ENCODE measurements around the gene PLCG2.
"Not testable (repeated sequence)": the region's sequence is repeated elsewhere in the genome, so short reads cannot be mapped to it uniquely, and the experiment has no call there.

PLCG2 gene

DNA sequence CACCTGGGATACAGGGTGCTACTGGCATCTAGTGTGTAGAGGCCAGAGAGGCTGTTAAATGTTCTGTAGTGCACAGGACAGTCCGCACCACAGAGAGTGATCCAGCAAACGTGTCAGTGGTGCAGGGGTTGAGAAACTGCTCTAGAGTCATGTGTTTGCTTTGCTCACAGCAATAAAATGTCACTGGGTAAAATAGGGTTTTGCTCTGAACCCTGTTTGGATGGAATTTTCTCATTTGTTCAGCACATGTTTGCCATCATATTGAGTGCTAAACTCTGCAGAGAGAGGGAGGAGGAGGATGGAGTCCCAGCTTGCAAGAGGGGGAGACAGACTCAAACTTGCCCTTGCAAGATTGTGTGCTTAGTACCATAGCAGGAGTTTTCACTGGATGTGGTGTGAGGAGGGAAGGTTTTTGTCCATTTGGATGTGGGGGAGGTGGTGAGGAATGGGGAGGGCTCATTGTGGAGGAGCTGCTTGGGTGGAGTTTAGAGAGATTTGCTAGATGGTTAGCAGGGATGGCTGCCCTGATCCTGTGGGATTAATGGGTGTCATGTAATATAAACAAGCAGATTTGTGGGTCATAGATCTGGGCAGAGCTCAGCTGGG is 11.8 kb downstream of the PLCG2 start:
- no peak overlapping the region for H3K4me3 ChIP-seq (ENCODE audit: low read depth, low read length)
- no peaks in the 10 kb centered on the region for H3K27me3 ChIP-seq (ENCODE audit: control insufficient read depth, insufficient read depth, low read length)
- no peaks in the 10 kb centered on the region; the same call in 1 of the 2 replicates for H3K4me1 ChIP-seq (ENCODE audit: control insufficient read depth, insufficient read depth, low read length)
- no peaks in the 10 kb centered on the region for H3K36me3 ChIP-seq (ENCODE audit: control insufficient read depth, insufficient read depth, low read length)
- no peak overlapping the region for H3K27ac ChIP-seq (ENCODE audit: low read depth, low read length)
- H3K9ac ChIP-seq (ENCODE audit: low read depth, low read length), result no peak overlapping the region
- H3K9me3 ChIP-seq (ENCODE audit: control insufficient read depth, insufficient read depth, low read length), result no peaks in the 10 kb centered on the region

GRCh38 chr16:81792828-81793227 is 13.7 kb downstream of the PLCG2 start:
- H3K27ac ChIP-seq (ENCODE audit: low read depth, low read length), result no peak overlapping the region
- H3K36me3 ChIP-seq (ENCODE audit: control insufficient read depth, insufficient read depth, low read length), result no peaks in the 10 kb centered on the region
- no peak overlapping the region for H3K4me3 ChIP-seq (ENCODE audit: low read depth, low read length)
- no peaks in the 10 kb centered on the region for H3K27me3 ChIP-seq (ENCODE audit: control insufficient read depth, insufficient read depth, low read length)
- H3K9ac ChIP-seq (ENCODE audit: low read depth, low read length), result no peak overlapping the region
- no peaks in the 10 kb centered on the region for H3K4me1 ChIP-seq (ENCODE audit: control insufficient read depth, insufficient read depth, low read length)
- no peaks in the 10 kb centered on the region for H3K9me3 ChIP-seq (ENCODE audit: control insufficient read depth, insufficient read depth, low read length)

GRCh38 chr16:81795193-81795592 is 16.1 kb downstream of the PLCG2 start:
- no peaks in the 10 kb centered on the region for H3K36me3 ChIP-seq (ENCODE audit: control insufficient read depth, insufficient read depth, low read length)
- H3K9ac ChIP-seq (ENCODE audit: low read depth, low read length), result no peak overlapping the region
- H3K27me3 ChIP-seq (ENCODE audit: control insufficient read depth, insufficient read depth, low read length), result no peaks in the 10 kb centered on the region
- H3K9me3 ChIP-seq (ENCODE audit: control insufficient read depth, insufficient read depth, low read length), result no peaks in the 10 kb centered on the region
- H3K27ac ChIP-seq (ENCODE audit: low read depth, low read length), result no peak overlapping the region
- H3K4me1 ChIP-seq (ENCODE audit: control insufficient read depth, insufficient read depth, low read length), result no peaks in the 10 kb centered on the region; the same call in 1 of the 2 replicates
- H3K4me3 ChIP-seq (ENCODE audit: low read depth, low read length), result no peak overlapping the region

GRCh38 chr16:81796035-81796434 is 16.9 kb downstream of the PLCG2 start:
- no peak overlapping the region for H3K9ac ChIP-seq (ENCODE audit: low read depth, low read length)
- H3K4me3 ChIP-seq (ENCODE audit: low read depth, low read length), result no peak overlapping the region
- no peaks in the 10 kb centered on the region for H3K9me3 ChIP-seq (ENCODE audit: control insufficient read depth, insufficient read depth, low read length)
- no peak overlapping the region for H3K27ac ChIP-seq (ENCODE audit: low read depth, low read length)
- no peaks in the 10 kb centered on the region; the same call in 1 of the 2 replicates for H3K4me1 ChIP-seq (ENCODE audit: control insufficient read depth, insufficient read depth, low read length)
- H3K36me3 ChIP-seq (ENCODE audit: control insufficient read depth, insufficient read depth, low read length), result no peaks in the 10 kb centered on the region
- H3K27me3 ChIP-seq (ENCODE audit: control insufficient read depth, insufficient read depth, low read length), result no peaks in the 10 kb centered on the region

- no peaks in the 10 kb centered on the region for H3K27me3 ChIP-seq (ENCODE audit: control insufficient read depth, insufficient read depth, low read length)
- no peak overlapping the region for H3K9ac ChIP-seq (ENCODE audit: low read depth, low read length)
- H3K27ac ChIP-seq (ENCODE audit: low read depth, low read length), result no peak overlapping the region
- no peaks in the 10 kb centered on the region; the same call in 1 of the 2 replicates for H3K4me1 ChIP-seq (ENCODE audit: control insufficient read depth, insufficient read depth, low read length)
- no peaks in the 10 kb centered on the region for H3K36me3 ChIP-seq (ENCODE audit: control insufficient read depth, insufficient read depth, low read length)
- no peak overlapping the region for H3K4me3 ChIP-seq (ENCODE audit: low read depth, low read length)
- H3K9me3 ChIP-seq (ENCODE audit: control insufficient read depth, insufficient read depth, low read length), result no peaks in the 10 kb centered on the region
Measured at GRCh38 chr16:81796583-81797346, 17.7 kb downstream of the PLCG2 start.

GRCh38 chr16:81797443-81797842 is 18.4 kb downstream of the PLCG2 start:
- H3K9ac ChIP-seq (ENCODE audit: low read depth, low read length), result no peak overlapping the region

GRCh38 chr16:81798311-81799137 is 19.4 kb downstream of the PLCG2 start:
- Histone ChIP-seq H3K9ac (ENCODE audit: low read depth, low read length) (no peak overlapping the region), H3K4me3 (ENCODE audit: low read depth, low read length) (no peak overlapping the region), H3K9me3 (ENCODE audit: control insufficient read depth, insufficient read depth, low read length) (no peaks in the 10 kb centered on the region), H3K36me3 (ENCODE audit: control insufficient read depth, insufficient read depth, low read length) (no peaks in the 10 kb centered on the region), H3K27me3 (ENCODE audit: control insufficient read depth, insufficient read depth, low read length) (no peaks in the 10 kb centered on the region), H3K27ac (ENCODE audit: low read depth, low read length) (no peak overlapping the region), H3K4me1 (ENCODE audit: control insufficient read depth, insufficient read depth, low read length) (no peaks in the 10 kb centered on the region; the same call in 1 of the 2 replicates)

More at GRCh38 chr16:81797443-81797842, 18.4 kb downstream of the PLCG2 start:
- no peak overlapping the region for H3K4me3 ChIP-seq (ENCODE audit: low read depth, low read length)
- H3K9me3 ChIP-seq (ENCODE audit: control insufficient read depth, insufficient read depth, low read length), result no peaks in the 10 kb centered on the region
- H3K4me1 ChIP-seq (ENCODE audit: control insufficient read depth, insufficient read depth, low read length), result no peaks in the 10 kb centered on the region; the same call in 1 of the 2 replicates
- no peak overlapping the region for H3K27ac ChIP-seq (ENCODE audit: low read depth, low read length)
- H3K27me3 ChIP-seq (ENCODE audit: control insufficient read depth, insufficient read depth, low read length), result no peaks in the 10 kb centered on the region
- no peaks in the 10 kb centered on the region for H3K36me3 ChIP-seq (ENCODE audit: control insufficient read depth, insufficient read depth, low read length)

DNA sequence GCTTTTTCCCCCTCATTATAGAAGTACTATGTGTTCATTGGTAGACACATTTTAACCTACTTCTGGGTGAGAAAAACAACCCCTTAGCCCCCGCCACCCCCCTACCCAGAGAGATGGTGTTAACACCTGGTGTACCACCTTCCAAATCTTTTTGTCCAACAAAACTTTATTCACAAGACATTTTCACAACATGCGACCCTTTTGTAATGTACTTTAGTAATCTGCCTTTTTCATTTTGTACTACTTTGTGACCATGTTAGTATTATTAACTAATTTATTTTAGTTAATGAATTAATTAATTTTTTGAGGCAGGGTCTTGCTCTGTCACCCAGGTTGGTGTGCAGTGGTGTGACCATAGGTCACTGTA is 20.0 kb downstream of the PLCG2 start:
- no peak overlapping the region for H3K27ac ChIP-seq (ENCODE audit: low read depth, low read length)
- no peaks in the 10 kb centered on the region for H3K36me3 ChIP-seq (ENCODE audit: control insufficient read depth, insufficient read depth, low read length)

GRCh38 chr16:81801724-81802123 is 22.6 kb downstream of the PLCG2 start:
- H3K4me3 ChIP-seq (ENCODE audit: low read depth, low read length); H3K9ac ChIP-seq (ENCODE audit: low read depth, low read length); H3K27me3 ChIP-seq (ENCODE audit: control insufficient read depth, insufficient read depth, low read length); H3K4me1 ChIP-seq (ENCODE audit: control insufficient read depth, insufficient read depth, low read length); H3K9me3 ChIP-seq (ENCODE audit: control insufficient read depth, insufficient read depth, low read length); H3K36me3 ChIP-seq (ENCODE audit: control insufficient read depth, insufficient read depth, low read length); H3K27ac ChIP-seq (ENCODE audit: low read depth, low read length): not testable (repeated sequence)

More for the DNA sequence above, 20.0 kb downstream of the PLCG2 start:
- Histone ChIP-seq H3K9ac (ENCODE audit: low read depth, low read length) (no peak overlapping the region), H3K4me1 (ENCODE audit: control insufficient read depth, insufficient read depth, low read length) (no peaks in the 10 kb centered on the region; the same call in 1 of the 2 replicates), H3K9me3 (ENCODE audit: control insufficient read depth, insufficient read depth, low read length) (no peaks in the 10 kb centered on the region), H3K4me3 (ENCODE audit: low read depth, low read length) (no peak overlapping the region), H3K27me3 (ENCODE audit: control insufficient read depth, insufficient read depth, low read length) (no peaks in the 10 kb centered on the region)

- Histone ChIP-seq H3K9me3 (ENCODE audit: control insufficient read depth, insufficient read depth, low read length) (no peaks in the 10 kb centered on the region), H3K27me3 (ENCODE audit: control insufficient read depth, insufficient read depth, low read length) (no peaks in the 10 kb centered on the region), H3K27ac (ENCODE audit: low read depth, low read length) (no peak overlapping the region), H3K36me3 (ENCODE audit: control insufficient read depth, insufficient read depth, low read length) (no peaks in the 10 kb centered on the region), H3K9ac (ENCODE audit: low read depth, low read length) (no peak overlapping the region), H3K4me1 (ENCODE audit: control insufficient read depth, insufficient read depth, low read length) (no peaks in the 10 kb centered on the region; the same call in 1 of the 2 replicates), H3K4me3 (ENCODE audit: low read depth, low read length) (no peak overlapping the region)
Measured at GRCh38 chr16:81803332-81803731, 24.2 kb downstream of the PLCG2 start.

Data from HUES48 (cell line).